HepG2 (cell line): ENCODE data around the gene OPA3. TPM values are rescaled to one million over a fixed set of nuclear protein-coding genes. Genes with fewer than 3 reads are reported as not detected.

ENCODE experiments used
- HDAC6 ChIP-seq: fragments of 200-600 bp; sonication (generic); IDR thresholded peaks from 2 replicates; pipeline ENCODE4 v1.7.0; 2017; ENCODE audit warnings: mild to moderate bottlenecking, antibody characterized with exemption, low read length, low read depth
- HNRNPK ChIP-seq: fragments of 200-400 bp; formaldehyde crosslinking; IDR thresholded peaks from 2 replicates; pipeline ENCODE4 v1.6.1; 2018; ENCODE audit warnings: low read length, low read depth, moderate library complexity, mild to moderate bottlenecking; ENCODE audit not compliant: poor library complexity, severe bottlenecking
- HOXA3 ChIP-seq: sonication (generic); formaldehyde crosslinking; IDR thresholded peaks from 2 replicates; pipeline ENCODE4 v1.5.0; 2020; ENCODE audit warnings: missing genetic modification reagents
- HOXA7 ChIP-seq: sonication (generic); formaldehyde crosslinking; IDR thresholded peaks from 2 replicates; pipeline ENCODE4 v1.8.1; 2022; ENCODE audit warnings: mild to moderate bottlenecking, missing genetic modification reagents, moderate library complexity
- MXI1 ChIP-seq: IDR thresholded peaks from 3 replicates; pipeline ENCODE4 v1.6.1; 2012; ENCODE audit warnings: low read depth, low read length, inconsistent platforms, borderline replicate concordance
- NFE2 ChIP-seq: sonication (generic); formaldehyde crosslinking; IDR thresholded peaks from 2 replicates; pipeline ENCODE4 v1.4.0; 2020; ENCODE audit warnings: missing genetic modification reagents
- NPAS2 ChIP-seq: sonication (generic); formaldehyde crosslinking; IDR thresholded peaks from 2 replicates; pipeline ENCODE4 v1.8.0; 2022; ENCODE audit warnings: mild to moderate bottlenecking, missing genetic modification reagents, borderline replicate concordance
- ZBTB39 ChIP-seq: sonication (generic); formaldehyde crosslinking; IDR thresholded peaks from 2 replicates; pipeline ENCODE4 v1.5.0; 2020; ENCODE audit warnings: missing genetic modification reagents
- ZNF235 ChIP-seq: sonication (generic); formaldehyde crosslinking; IDR thresholded peaks from 2 replicates; pipeline ENCODE4 v1.8.1; 2023; ENCODE audit warnings: mild to moderate bottlenecking, missing genetic modification reagents, borderline replicate concordance
- ZNF260 ChIP-seq: sonication (generic); formaldehyde crosslinking; IDR thresholded peaks from 2 replicates; pipeline ENCODE4 v1.4.0; 2020; ENCODE audit warnings: missing genetic modification reagents, low read depth, mild to moderate bottlenecking, borderline replicate concordance
- ZNF557 ChIP-seq: sonication (generic); formaldehyde crosslinking; IDR thresholded peaks from 2 replicates; pipeline ENCODE4 v1.4.0; 2020; ENCODE audit warnings: missing genetic modification reagents
- ZNF678 ChIP-seq: sonication (generic); formaldehyde crosslinking; IDR thresholded peaks from 2 replicates; pipeline ENCODE4 v1.4.0; 2020; ENCODE audit warnings: mild to moderate bottlenecking, missing genetic modification reagents
- ZNF703 ChIP-seq: sonication (generic); formaldehyde crosslinking; IDR thresholded peaks from 2 replicates; pipeline ENCODE4 v1.5.1; 2020; ENCODE audit warnings: missing genetic modification reagents, mild to moderate bottlenecking, moderate library complexity, borderline replicate concordance
- polyA plus RNA-seq, 8 experiments: library from polyadenylated mRNA; depleted of rRNA in 3 of 8; stranded (reverse) in 7 of 8; unstranded in 1 of 8; fragments of >200 nt; fragmentation: Illumina TruSeq in 4 of 8; extraction: Trizol in 4 of 8; gene quantifications; 2 replicates each; pipeline versions ENCODE4 v1.2.1 to v1.2.3, GENCODE V29; 2011 to 2016; ENCODE audit warnings: low read depth in 4 of 8, missing spikeins in 1 of 8, mixed read lengths in 1 of 8; ENCODE audit not compliant: insufficient read depth in 1 of 8
- total RNA-seq, 5 experiments: library from RNA; depleted of rRNA; stranded (reverse); fragments of >200 nt; fragmentation: Illumina TruSeq; extraction: Trizol; gene quantifications; 2 replicates each; pipeline ENCODE4 v1.2.3, GENCODE V29; 2016; ENCODE audit warnings: low read depth in 1 of 5
- TF ChIP-seq, protein P1 (sequence below): sonication (generic); formaldehyde crosslinking; IDR thresholded peaks from 2 replicates; pipeline ENCODE4 v1.4.0; 2020; ENCODE audit warnings: missing genetic modification reagents
- TF ChIP-seq, protein P2 (sequence below): sonication (generic); formaldehyde crosslinking; IDR thresholded peaks from 2 replicates; pipeline ENCODE4 v1.4.0; 2020; ENCODE audit warnings: low read depth, mild to moderate bottlenecking, missing genetic modification reagents
- TF ChIP-seq, protein P3 (sequence below): sonication (generic); formaldehyde crosslinking; IDR thresholded peaks from 2 replicates; pipeline ENCODE4 v1.9.0; 2021; ENCODE audit warnings: missing genetic modification reagents, borderline replicate concordance
- TF ChIP-seq, protein P4 (sequence below): sonication (generic); formaldehyde crosslinking; IDR thresholded peaks from 2 replicates; pipeline ENCODE4 v1.5.0; 2020; ENCODE audit warnings: missing genetic modification reagents, mild to moderate bottlenecking, borderline replicate concordance

Gene OPA3
- total and polyA plus RNA-seq, 2 of the 13 experiments (the other 11 are each of a cell fraction or from before 2014, with no cell fraction given): 8.3 to 17.7 TPM

DNA sequence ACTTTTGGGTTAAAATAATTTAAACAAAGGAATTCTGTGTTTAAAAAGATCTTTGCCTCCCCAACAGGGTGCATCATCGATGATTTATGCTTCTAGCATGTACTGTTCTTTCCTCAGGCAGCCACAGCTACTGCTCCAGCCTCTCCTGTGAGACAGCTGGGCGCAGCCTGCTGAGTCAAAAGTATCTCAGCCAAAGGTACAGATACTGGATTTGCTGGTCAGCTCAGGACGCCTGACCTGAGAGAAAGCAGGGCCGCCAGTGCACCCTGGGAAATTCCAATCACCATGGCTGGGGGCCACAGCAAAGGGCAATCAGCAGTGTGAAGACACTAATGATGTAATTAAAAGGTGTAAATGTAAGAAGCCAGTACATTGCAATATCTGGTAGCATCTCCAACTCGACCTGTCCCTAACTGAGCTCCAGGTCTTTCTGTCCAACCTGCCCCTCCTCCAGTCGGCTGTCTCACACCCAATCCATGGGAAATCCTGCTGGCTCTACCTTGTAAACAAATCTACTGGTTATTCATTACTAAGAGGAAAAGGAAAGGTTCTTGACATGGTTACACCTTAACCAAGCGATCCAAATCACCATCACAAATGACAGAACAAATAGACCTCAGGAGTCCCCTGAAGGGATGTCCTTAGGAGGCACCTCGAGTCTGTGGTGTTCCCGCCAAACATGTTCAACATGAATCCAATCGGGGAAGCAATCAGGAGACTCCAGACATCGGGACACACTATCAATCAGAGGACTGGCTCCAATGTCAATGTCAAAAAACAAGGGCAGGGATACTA, 7.3 kb downstream of the OPA3 start (continued):
- TF ChIP-seq MXI1 (0 out of 3 replicates have a peak, but pooled peaks have one; percentile 17), NPAS2 (CRISPR knock-in tag) (no peak), ZNF678 (CRISPR knock-in tag) (no peak), NFE2 (CRISPR knock-in tag) (no peak), HDAC6 (no peak), ZNF260 (no peak), HOXA7 (CRISPR knock-in tag) (no peak), ZNF557 (CRISPR knock-in tag) (no peak), HOXA3 (no peak; the same call in 1 of the 2 replicates), ZBTB39 (no peak), HNRNPK (no peak), ZNF235 (CRISPR knock-in tag) (no peak), ZNF703 (CRISPR knock-in tag) (no peak)
- TF ChIP-seq, protein P1, sequence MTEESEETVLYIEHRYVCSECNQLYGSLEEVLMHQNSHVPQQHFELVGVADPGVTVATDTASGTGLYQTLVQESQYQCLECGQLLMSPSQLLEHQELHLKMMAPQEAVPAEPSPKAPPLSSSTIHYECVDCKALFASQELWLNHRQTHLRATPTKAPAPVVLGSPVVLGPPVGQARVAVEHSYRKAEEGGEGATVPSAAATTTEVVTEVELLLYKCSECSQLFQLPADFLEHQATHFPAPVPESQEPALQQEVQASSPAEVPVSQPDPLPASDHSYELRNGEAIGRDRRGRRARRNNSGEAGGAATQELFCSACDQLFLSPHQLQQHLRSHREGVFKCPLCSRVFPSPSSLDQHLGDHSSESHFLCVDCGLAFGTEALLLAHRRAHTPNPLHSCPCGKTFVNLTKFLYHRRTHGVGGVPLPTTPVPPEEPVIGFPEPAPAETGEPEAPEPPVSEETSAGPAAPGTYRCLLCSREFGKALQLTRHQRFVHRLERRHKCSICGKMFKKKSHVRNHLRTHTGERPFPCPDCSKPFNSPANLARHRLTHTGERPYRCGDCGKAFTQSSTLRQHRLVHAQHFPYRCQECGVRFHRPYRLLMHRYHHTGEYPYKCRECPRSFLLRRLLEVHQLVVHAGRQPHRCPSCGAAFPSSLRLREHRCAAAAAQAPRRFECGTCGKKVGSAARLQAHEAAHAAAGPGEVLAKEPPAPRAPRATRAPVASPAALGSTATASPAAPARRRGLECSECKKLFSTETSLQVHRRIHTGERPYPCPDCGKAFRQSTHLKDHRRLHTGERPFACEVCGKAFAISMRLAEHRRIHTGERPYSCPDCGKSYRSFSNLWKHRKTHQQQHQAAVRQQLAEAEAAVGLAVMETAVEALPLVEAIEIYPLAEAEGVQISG (CRISPR knock-in tag): no peak
- TF ChIP-seq, protein P2, sequence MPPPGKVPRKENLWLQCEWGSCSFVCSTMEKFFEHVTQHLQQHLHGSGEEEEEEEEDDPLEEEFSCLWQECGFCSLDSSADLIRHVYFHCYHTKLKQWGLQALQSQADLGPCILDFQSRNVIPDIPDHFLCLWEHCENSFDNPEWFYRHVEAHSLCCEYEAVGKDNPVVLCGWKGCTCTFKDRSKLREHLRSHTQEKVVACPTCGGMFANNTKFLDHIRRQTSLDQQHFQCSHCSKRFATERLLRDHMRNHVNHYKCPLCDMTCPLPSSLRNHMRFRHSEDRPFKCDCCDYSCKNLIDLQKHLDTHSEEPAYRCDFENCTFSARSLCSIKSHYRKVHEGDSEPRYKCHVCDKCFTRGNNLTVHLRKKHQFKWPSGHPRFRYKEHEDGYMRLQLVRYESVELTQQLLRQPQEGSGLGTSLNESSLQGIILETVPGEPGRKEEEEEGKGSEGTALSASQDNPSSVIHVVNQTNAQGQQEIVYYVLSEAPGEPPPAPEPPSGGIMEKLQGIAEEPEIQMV (CRISPR knock-in tag): peak; percentile 50; the same call in 1 of the 2 replicates
- TF ChIP-seq, protein P3, sequence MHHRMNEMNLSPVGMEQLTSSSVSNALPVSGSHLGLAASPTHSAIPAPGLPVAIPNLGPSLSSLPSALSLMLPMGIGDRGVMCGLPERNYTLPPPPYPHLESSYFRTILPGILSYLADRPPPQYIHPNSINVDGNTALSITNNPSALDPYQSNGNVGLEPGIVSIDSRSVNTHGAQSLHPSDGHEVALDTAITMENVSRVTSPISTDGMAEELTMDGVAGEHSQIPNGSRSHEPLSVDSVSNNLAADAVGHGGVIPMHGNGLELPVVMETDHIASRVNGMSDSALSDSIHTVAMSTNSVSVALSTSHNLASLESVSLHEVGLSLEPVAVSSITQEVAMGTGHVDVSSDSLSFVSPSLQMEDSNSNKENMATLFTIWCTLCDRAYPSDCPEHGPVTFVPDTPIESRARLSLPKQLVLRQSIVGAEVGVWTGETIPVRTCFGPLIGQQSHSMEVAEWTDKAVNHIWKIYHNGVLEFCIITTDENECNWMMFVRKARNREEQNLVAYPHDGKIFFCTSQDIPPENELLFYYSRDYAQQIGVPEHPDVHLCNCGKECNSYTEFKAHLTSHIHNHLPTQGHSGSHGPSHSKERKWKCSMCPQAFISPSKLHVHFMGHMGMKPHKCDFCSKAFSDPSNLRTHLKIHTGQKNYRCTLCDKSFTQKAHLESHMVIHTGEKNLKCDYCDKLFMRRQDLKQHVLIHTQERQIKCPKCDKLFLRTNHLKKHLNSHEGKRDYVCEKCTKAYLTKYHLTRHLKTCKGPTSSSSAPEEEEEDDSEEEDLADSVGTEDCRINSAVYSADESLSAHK (CRISPR knock-in tag): no peak
- TF ChIP-seq, protein P4, sequence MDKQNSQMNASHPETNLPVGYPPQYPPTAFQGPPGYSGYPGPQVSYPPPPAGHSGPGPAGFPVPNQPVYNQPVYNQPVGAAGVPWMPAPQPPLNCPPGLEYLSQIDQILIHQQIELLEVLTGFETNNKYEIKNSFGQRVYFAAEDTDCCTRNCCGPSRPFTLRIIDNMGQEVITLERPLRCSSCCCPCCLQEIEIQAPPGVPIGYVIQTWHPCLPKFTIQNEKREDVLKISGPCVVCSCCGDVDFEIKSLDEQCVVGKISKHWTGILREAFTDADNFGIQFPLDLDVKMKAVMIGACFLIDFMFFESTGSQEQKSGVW: no peak
